Measurements from ENCODE around the gene COX6B1. TPM values are rescaled to one million over a fixed set of nuclear protein-coding genes. Genes with fewer than 3 reads are reported as not detected.
"Not testable (repeated sequence)": the region's sequence is repeated elsewhere in the genome, so short reads cannot be mapped to it uniquely, and the experiment has no call there.

COX6B1 gene
- polyA plus RNA-seq, 5 donors = 214 to 280 (median 243) TPM

DNA sequence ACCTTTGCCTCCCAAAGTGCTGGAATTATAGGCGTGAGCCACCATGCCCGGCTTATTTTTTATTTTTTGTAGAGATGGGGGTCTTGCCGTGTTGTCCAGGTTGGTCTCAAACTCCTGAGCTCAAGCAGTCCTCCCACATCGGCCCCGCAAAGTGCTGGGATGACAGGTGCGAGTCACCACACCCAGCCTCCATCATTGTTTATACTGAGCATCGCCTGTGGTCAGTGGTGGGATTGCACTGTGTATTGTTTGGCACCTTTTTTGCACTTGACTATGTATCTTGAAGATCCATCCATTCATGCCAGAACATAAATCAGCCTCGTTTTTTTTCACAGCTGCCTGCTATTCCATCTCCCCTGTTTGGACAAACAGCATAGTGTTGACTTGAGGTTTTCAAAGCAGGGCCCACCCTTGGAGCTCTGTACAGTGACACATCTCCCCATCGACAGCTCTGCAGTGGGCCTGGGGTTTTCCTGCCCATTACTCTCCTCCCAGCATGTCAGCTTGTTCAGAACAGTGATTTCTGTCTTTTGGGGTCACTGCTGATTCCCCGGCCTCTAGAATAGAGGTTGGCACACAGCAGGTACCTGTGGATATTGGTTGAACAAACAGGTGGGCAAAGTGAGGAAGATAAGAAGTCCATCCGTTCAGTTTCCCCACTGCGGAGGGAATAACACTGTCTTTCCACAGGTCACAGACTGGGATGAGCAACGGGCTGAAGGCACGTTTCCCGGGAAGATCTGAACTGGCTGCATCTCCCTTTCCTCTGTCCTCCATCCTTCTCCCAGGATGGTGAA, 10.0 kb downstream of the COX6B1 start:
- no peak for DNase-seq

DNA sequence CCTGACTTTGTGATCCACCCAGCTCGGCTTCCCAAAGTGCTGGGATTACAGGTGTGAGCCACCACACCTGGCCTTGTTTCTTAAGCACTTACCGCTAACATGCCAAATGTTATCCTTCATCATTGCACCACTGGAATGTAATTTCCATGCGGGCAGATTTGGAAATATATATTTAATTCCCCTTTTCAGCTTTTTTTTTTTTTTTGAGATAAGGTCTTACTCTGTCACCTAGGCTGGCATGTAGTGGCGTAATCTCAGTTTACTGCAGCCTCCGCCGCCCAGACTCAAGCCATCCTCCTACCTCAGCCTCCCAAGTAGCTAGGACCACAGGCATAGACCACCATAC, 13.8 kb downstream of the COX6B1 start:
- no peak for DNase-seq

GRCh38 chr19:35663981-35664380, 15.9 kb downstream of the COX6B1 start:
- DNase-seq = no peak

GRCh38 chr19:35665157-35665556, 17.0 kb downstream of the COX6B1 start:
- DNase-seq = no peak

GRCh38 chr19:35665604-35666003, 17.5 kb downstream of the COX6B1 start:
- DNase-seq = no peak

GRCh38 chr19:35666251-35666913, 18.3 kb downstream of the COX6B1 start, which contains the start of gene UPK1A:
TSS of gene UPK1A (plus strand) at chr19:35666517. CDS start at chr19:35666813, 296 bp downstream.
- no peak for DNase-seq

DNA sequence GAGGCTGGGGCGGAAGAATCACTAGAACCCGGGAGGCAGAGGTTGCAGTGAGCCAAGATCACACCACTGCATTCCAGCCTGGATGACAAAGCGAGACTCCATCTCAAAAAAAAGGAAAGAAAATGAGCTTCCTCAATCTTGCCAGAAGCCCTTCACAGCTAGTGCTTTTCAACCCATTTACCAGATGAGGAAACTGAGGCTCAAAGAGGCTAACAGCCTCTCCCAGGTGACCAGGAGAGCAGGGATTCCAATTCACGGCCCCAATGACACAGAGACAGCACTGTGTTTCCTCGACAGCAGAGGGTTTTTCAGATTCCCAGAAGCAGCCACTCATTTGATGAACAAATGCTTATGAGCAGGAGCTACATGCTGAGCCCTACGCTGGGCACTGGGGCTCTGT, 21.4 kb downstream of the COX6B1 start:
- no peak for DNase-seq

DNA sequence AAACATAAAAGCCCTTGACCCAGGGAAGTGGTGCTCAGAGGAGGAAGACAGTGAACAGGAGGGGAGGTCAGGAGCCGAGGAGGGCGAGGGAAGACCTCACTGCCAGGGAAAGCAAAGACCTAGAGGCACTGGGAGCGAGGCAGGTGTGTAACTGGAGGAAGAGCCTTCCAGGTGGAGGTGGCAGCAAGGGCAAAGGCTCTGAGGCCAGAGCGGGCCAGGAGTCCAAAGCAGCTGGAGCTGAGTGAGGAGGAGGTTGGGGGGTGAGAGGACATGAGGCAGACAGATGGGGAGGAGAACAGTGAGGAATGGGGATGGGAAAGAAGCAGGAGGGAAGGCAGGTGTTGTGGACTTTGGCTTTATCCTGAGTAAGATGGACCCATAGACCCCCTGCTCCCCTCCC, 21.9 kb downstream of the COX6B1 start:
- DNase-seq = no peak

GRCh38 chr19:35670686-35671085, 22.6 kb downstream of the COX6B1 start:
- DNase-seq = no peak

GRCh38 chr19:35671818-35672217, 23.7 kb downstream of the COX6B1 start:
- no peak for DNase-seq

GRCh38 chr19:35673121-35673804, 25.1 kb downstream of the COX6B1 start:
- no peak for DNase-seq

DNA sequence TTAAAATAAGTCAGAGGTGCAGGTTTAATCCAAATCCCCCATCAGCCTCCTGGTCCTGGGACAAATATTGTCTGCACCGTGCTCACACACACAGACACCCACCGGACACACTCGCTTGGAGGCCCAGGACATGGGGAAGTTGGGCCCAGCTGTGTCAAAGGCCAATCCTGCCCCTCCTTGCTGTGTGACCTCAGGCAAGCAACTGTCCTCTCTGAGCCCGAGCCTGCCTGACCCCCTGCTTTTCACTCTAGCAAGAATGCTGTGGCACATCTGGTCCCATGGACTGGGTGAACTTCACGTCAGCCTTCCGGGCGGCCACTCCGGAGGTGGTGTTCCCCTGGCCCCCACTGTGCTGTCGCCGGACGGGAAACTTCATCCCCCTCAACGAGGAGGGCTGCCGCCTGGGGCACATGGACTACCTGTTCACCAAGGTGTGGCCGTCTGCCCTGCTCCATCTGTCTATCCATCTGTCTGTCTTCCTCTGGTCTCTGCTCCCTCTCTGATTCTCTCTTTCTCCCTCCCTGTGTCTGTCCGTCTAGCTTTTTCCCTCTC, 27.5 kb downstream of the COX6B1 start:
- no peak for DNase-seq

- no peak for DNase-seq
These were observed 41.7 kb downstream of the COX6B1 start for GRCh38 chr19:35689836-35690235.

- not testable (repeated sequence) for DNase-seq
These were observed 43.0 kb downstream of the COX6B1 start for GRCh38 chr19:35691106-35691505.

DNA sequence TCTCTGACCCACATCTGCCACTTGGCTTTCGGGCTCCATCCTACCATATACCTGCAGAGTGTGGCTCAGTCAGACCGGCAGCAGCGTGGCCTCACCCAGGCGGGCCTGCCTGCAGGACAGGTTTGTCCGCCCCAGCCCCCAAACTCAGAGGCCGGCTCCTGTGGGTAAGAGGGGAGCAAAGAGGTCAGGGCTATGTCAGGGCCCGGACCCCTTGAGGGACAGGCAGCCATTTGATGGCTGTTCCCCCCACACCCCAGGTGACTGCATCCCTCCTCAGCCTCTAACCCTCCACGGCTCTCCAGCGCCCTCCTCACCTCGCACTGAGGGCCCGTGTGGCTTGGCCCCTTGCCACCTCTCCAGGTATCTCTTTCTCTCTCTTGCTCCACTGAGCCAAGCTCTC, 43.9 kb downstream of the COX6B1 start:
- DNase-seq = no peak

GRCh38 chr19:35693422-35693821, 45.3 kb downstream of the COX6B1 start:
- DNase-seq = no peak

DNA sequence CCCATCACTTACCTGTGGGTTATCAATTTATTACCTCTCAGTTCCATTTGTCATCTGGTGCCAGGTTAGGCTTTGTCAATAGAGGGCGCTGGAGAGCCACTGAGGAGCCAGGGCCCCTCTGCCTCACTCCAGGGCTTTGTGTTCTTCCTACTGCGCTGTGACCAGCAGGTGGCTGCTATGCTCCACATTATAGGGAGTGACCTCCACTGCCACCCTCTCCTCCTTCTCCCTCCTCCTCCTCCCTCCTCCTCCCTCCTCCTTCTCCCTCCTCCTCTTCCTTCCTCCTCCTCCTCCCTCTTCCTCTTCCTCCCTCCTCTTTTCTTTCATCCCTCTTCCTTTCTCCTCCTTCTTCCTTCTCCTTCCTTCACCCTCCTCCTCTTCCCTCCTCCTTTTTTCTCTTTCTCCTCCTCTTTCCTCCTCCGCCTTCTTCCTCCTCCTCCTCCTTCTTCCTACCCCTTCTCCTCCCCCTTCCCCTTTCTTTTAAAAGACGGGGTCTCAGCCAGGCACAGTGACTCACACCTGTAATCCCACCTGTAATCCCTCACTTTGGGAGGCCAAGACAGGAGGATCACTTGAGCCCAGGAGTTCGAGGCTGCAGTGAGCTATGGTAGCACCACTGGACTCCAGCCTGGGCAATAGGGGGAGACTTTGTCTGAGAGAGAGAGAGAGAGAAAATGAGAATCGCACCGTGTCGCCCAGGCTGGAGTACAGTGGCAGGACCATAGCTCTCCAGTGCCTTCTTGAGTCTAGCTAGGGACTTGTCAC, 45.9 kb downstream of the COX6B1 start:
- DNase-seq = peak; percentile 64 to 74

DNA sequence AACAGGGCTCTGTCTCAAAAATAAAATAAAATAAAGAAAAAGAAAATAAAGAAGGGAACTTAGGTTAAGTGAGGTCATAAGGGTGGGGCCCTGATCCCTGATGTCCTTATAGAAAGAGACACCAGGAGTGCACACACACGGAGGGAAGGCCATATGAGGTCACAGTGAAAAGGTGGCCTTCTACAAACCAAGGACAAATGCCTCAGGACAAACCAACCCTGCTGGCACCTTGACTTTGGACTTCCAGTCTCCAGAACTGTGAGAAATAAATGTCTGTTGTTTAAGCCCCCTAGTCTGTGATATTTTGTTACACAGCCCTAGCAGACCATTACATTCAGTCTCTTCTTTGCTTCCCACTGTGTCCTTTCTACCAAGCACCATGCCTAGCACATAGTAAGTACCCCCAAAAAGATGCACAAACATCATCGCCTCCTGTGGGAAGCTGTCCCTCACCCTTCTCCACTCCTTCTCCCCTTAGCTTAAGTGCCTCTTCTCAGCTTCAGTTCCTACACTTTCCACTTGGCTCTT, 47.8 kb downstream of the COX6B1 start:
- DNase-seq = no peak

DNA sequence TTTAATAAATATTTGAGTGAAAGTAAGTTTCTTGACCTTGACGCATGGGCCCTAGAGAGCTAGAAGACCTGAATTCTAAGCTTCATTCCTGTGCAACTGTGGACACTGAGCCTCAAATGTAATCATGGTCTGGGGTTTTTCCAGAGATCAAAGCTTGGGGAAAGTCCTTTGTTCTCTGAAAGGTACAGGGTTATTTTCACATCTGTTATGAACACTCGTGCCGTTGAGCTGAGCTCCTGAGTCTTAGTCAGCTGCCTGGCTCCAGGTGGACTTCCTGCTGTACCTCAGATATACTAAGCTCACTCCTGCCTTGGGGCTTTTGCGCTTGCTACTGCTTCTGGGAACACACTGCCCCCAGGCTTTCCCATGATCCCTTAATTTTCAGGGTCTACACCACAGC, 48.7 kb downstream of the COX6B1 start:
- DNase-seq = no peak

DNA sequence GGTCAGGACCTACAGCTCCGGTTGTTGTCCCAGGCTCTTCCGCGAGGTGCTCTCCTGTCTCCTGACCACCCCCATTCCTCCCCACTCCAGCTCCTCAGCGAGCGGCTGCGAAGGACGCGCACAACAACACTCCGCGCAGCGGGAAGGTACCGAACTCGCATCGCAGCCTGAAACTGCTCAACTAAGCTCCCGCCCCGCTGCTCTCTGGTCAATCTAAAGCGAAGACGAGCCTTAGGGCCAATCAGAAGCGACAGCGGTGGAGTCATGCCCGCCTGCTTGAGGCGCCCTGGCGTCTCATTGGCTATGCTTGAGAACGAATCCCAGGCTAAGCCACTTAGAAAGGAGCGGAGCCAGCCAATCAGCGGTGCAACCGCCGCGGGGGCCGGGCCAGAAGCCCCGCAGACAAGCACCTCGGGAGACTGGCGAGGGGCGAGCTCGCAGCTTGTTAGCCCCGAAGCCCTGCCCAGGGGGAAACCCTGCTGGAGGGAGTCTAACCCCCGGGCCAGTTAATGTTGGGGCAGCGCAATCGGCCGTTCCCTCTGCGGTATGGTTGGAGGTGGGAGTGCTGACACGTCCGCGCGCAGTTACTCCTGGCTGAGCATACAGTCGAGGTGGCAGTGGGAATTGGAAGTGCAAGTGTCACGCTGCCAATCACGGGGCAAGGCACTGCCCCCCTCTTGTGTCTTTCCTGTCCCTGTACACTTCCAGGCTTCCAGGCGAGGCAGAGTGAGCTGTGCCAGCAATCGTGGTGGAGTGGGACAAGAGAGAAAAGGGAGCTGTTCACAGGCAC, 54.3 kb downstream of the COX6B1 start:
- DNase-seq = peak; percentile 92 to 93

- no peak for DNase-seq
These were observed 55.2 kb downstream of the COX6B1 start for GRCh38 chr19:35703343-35703742.
